ENCODE data around the gene MAD1L1. TPM values are rescaled to one million over a fixed set of nuclear protein-coding genes. Genes with fewer than 3 reads are reported as not detected.

MAD1L1 gene
- total RNA-seq, 1 experiment from 2014 or later = 38.5 TPM

GRCh38 chr7:2108501-2109250 is 124.1 kb downstream of the MAD1L1 start:
- H2AFZ ChIP-seq (ENCODE audit: low read depth, low read length, poor library complexity, severe bottlenecking) = no peak overlapping the region
- DNase-seq (ENCODE audit: low read depth, low spot score) = no peak
- no peaks in the 10 kb centered on the region for H4K20me1 ChIP-seq (ENCODE audit: insufficient read depth)
- H3K4me2 ChIP-seq (ENCODE audit: low read length) = peak overlapping the region; percentile 85
- no peaks in the 10 kb centered on the region for H3K36me3 ChIP-seq (ENCODE audit: control insufficient read depth in 1 of 2, insufficient read depth in 2 of 2, low read length in 2 of 2)
- peak overlapping the region; percentile 79 for H3K9ac ChIP-seq (ENCODE audit: low read length)
- no peaks in the 10 kb centered on the region for H3K9me3 ChIP-seq (ENCODE audit: control insufficient read depth in 1 of 2, insufficient read depth in 1 of 2, low read depth in 1 of 2, low read length in 2 of 2)
- peaks cover 49 to 92% of the 10 kb centered on the region in 2 experiments for H3K4me1 ChIP-seq (ENCODE audit: control insufficient read depth in 1 of 2, insufficient read depth in 2 of 2, low read length in 2 of 2)
- ChIA-PET RAD21 (ENCODE audit: low non-redundant PET in 1 of 2, low total read pairs in 2 of 2, uncharacterized antibody in 2 of 2, unreplicated experiment in 2 of 2) (no interaction called here), CTCF (no interaction called here), POLR2A (no interaction called here)
- BruUV-seq (replicated peaks) = no TSS peak
- intact Hi-C loops (cut with micrococcal nuclease) = loop anchor here (10.0 kb wide), 1 partner anchor 96 kb away; no protein-coding TSS in a partner anchor
- no peaks in the 10 kb centered on the region for H3K27me3 ChIP-seq (ENCODE audit: insufficient read depth, low read length)
- H3K79me2 ChIP-seq (ENCODE audit: insufficient read depth, low read length) = peaks cover 21% of the 10 kb centered on the region
- peak overlapping the region; percentile 94 for H3K27ac ChIP-seq (ENCODE audit: low read depth, low read length)
- TF ChIP-seq RAD21 (IDR thresholded peaks at IDR 0.05; ENCODE audit: low read depth) = no peak
- TF ChIP-seq CBX3 (IDR thresholded peaks at IDR 0.05; ENCODE audit: low read depth) = no peak
- no peak for TF ChIP-seq TCF7L2 (IDR thresholded peaks at IDR 0.05; ENCODE audit: borderline replicate concordance, extremely low read depth, insufficient read depth, insufficient read length)
- no peak for TF ChIP-seq ZBTB33 (IDR thresholded peaks at IDR 0.05; ENCODE audit: extremely low read depth, insufficient replicate concordance, low read length)
- no peak for TF ChIP-seq CTCF (IDR thresholded peaks at IDR 0.05 in 2 of 3, conservative IDR thresholded peaks at IDR 0.05 in 1 of 3; ENCODE audit: borderline replicate concordance in 1 of 3, insufficient read depth in 1 of 3, low read depth in 2 of 3, low read length in 2 of 3)
- no peak for TF ChIP-seq POLR2AphosphoS5 (IDR thresholded peaks at IDR 0.05; ENCODE audit: low read depth, low read length)
- TF ChIP-seq ELF1 (IDR thresholded peaks at IDR 0.05; ENCODE audit: borderline replicate concordance, low read depth) = no peak
- no peak for TF ChIP-seq ZNF274 (IDR thresholded peaks at IDR 0.05; ENCODE audit: low read depth, low read length)
- TF ChIP-seq SRF (IDR thresholded peaks at IDR 0.05; ENCODE audit: low read depth) = no peak
- no peak for TF ChIP-seq EGR1 (IDR thresholded peaks at IDR 0.05; ENCODE audit: low read depth)
- TF ChIP-seq MAX (IDR thresholded peaks at IDR 0.05) = no peak
- no peak for TF ChIP-seq SP1 (IDR thresholded peaks at IDR 0.05; ENCODE audit: low read depth)
- no peak for TF ChIP-seq FOSL1 (IDR thresholded peaks at IDR 0.05; ENCODE audit: low read depth)
- TF ChIP-seq EZH2phosphoT487 (IDR thresholded peaks at IDR 0.05; ENCODE audit: borderline replicate concordance) = no peak
- no peak for ATAC-seq
- H3K4me3 ChIP-seq (replicated peaks in 1 of 2; ENCODE audit: low read depth in 1 of 2, low read length in 2 of 2) = no peak overlapping the region; a peak in 1 of 4 replicates
- no peaks in the 10 kb centered on the region for H3K9me2 ChIP-seq (ENCODE audit: insufficient read depth)
